NT2/D1 (cell line): ENCODE measurements around the gene MRAS.

Experiments used
- SUZ12 ChIP-seq: IDR thresholded peaks from 2 replicates; pipeline ENCODE4 v1.6.1; 2011; ENCODE audit not compliant: insufficient read length, insufficient read depth; ENCODE audit errors: extremely low read depth
- YY1 ChIP-seq: IDR thresholded peaks from 2 replicates; pipeline ENCODE4 v1.6.1; 2011; ENCODE audit not compliant: insufficient read length, insufficient read depth

- TF ChIP-seq YY1 = no peak
- TF ChIP-seq SUZ12 = no peak
These were observed 95.4 kb downstream of the MRAS start for GRCh38 chr3:138443521-138444503.
